ENCODE results near the gene SPACA7.

The SPACA7 gene

DNA sequence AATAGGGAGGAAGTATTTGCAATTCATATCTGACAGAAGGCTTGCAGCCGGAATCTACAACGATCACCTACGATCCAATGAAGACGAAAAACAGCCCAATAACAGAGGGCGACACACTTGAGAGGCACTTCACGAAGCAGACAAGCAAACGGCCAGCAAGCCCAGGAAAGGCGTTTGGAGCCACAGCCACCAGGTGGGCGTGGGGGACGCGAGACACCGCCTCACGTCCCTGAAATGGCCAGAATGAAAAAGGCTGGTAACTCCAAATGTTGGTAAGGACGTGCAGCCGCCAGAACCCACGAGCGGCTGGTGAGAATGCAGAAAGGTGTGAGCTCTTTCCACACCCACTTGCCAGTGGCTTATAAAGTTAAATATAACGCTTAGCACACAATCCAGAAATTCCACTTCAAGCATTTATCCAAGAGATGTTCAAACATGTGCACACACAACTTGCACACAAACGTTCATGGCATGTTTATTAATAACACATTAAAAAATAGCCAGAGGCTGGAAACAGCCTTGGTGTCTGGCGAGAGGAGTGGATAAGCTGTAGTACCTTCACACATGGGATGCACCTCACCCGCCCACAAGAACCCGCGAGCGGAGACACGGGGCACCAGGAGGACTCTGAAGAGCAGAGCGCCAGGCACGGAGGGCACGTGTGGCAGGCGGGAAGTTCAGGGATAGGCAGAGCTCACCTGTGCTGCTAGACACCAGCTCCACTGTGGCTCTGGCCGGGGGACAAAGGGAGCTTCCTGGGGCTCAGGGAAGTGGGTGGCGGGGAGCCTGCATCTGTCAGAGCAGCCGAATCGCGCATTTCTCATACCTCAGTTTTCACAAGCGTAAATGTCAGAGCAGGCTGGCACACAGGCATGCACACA lies 89.3 kb downstream of the SPACA7 start:
- no peak for DNase-seq (ENCODE audit: low read depth)

DNA sequence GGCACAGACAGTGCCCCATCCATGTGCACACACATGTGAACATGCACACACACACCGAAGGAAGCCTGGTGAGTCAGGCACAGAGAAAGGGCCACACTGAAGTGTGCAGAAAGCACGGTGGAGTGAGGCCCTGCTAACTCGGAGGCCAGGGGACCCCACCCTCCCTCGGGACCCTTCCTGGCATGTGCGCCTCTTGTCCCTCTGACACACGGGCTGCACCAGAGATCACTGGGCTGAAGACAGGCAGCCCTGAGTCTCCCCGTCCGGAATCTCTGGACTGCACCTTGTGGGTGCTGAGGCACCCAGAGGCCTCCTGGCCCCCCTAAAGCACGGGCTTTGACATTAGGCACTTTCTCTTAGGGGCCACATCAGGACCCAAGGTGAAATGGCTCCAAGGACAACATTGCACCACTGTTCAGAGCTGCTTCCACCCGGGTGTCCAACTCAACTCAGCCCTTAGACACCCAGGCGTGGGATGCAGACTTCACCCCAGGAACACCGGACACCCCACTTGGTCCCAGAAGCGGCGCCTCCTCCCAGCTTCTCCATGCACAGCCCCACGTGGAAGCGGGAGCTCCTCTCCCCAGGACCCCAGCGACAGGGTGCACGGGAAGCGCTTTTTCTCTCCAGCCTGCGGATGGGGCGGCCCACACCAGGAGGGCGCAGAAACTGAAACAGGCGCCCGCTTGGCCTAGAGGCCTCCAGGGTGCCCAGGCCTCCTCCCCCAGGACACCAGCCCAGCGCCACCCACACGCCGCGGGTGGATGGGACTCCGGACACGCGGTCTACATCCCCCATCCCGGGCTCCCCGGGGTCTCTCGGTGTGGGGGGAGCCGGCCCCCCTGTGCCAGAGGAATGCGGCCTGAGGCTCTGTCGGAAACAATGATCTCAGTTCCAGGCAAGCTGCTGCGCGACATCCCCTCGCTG lies 90.2 kb downstream of the SPACA7 start:
- no peak for DNase-seq (ENCODE audit: low read depth)

DNA sequence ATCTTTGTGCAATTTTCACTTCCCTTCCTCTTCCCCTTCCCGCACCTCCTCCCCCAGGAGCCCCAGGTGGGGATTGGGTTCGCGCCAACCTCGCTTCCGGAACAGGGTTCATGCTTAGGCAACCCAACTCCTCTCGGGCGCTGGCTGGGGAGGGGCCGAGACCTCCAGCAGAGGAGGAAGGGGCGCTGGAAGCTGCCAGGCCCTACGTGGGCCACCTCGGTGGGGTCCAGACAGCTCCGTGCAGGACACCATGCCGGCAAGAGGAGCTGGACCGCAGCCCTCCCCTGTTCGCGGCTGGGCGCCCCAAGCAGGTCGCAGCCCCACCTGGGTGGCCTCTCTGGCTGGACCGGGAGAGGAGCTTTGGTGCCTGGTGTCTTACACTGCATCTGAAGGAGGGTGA lies 91.1 kb downstream of the SPACA7 start:
- no peak for DNase-seq (ENCODE audit: low read depth)

DNA sequence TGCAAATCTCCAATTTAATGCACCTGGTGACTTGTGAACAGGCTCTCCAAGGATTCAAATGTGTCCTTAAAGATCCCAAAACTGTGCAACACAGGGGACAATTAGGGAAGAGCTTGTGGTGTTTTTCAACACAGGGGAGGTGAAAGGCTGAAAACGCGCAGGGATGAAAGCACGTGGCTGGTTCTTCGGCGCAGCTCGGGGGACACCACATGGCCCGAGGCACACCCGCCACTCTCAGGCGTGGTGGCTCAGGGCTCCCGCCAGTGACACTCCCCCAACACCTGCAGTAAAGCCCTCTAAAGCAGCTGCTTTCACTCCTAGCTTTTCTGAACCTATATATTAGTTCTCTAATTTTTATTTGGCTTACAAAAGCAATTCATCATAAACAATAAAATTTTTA lies 91.9 kb downstream of the SPACA7 start:
- DNase-seq (ENCODE audit: low read depth), result no peak

DNA sequence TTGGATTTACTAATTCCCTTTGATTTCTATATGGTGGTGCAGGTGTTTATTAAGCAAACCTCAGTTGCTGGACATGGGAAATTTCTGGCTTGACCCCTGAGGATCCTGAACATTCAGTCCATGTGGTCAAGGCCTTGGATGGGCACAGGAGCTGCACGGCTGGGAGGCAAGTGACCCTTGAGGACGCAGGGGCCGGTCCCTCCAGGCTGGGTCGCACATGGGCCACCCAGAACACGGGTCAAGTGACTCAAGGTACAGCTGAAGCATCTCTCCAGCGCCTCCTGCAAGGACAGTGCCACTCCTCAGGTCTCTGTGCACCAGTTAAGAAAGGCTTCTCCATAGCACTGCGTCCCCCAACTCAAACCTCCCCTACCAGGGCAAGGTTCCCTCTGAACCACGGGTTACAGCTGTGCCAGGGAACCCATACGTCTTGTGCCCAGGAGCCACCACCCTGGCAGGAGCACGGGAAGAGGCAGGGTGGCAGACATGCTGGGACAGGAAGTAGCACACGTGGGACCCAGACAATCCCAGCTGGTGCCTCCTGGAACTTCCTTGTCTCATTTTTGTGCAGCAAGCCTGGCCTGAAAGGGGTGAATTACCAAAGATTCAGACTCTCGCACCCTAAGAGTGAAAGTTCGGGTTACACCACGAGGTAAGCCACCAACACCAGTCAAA lies 93.1 kb downstream of the SPACA7 start:
- DNase-seq (ENCODE audit: low read depth), result no peak

DNA sequence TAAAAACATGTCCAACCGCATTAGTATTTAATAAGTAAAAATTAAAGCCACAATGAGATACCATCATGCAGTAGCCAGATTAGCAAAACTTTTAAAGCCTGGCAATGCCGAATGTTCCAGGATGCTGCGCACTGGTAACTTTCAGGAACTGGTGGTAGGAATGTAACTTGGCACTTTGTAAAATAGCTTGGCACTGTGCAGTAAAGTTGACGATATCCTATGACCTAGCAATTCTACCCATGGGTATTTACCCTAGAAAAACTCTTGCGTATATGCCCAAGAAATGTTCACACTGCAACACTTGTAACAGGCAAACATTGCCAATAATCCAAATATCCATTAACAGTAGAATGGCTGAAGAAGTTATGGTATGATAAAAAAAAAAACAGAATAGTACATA lies 97.7 kb downstream of the SPACA7 start:
- no peak for DNase-seq (ENCODE audit: low read depth)

DNA sequence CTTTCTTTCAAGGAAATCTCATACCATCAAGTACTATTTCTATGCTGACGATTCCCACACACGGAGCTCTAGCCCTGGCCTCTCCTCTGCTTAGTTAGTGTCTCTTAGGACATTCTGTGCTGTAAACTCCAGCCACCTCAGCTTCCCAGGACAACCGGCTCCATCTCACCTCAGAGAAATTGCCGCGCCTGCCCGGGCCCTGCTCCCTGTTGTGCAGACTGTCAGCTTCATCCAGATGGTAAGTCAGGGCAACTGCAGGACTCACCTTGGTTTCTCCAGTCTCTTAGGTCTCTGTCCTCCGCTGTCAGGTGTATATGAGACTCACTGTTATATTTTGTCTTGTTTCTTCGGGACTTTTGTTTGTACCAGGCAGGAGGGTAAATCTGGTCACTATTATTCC lies 98.7 kb downstream of the SPACA7 start:
- no peak for DNase-seq (ENCODE audit: low read depth)

DNA sequence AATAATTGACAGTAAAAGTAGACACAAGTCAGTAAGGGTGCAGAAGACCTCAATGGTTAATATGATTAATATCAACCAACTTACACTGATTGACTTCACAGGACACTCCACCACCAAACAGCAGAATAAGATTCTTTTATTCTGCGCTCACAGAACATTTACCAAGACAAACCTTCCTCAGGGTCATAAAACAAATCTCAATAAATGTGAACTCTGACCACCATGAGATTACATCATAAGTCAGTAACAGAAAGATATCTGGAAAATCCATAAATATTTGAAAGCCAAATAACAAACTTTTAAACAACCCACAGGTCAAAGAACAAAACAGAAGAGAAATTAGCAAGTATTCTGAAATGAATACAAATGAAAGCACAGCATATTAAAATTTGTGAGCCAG lies 99.7 kb downstream of the SPACA7 start:
- no peak for DNase-seq (ENCODE audit: low read depth)

DNA sequence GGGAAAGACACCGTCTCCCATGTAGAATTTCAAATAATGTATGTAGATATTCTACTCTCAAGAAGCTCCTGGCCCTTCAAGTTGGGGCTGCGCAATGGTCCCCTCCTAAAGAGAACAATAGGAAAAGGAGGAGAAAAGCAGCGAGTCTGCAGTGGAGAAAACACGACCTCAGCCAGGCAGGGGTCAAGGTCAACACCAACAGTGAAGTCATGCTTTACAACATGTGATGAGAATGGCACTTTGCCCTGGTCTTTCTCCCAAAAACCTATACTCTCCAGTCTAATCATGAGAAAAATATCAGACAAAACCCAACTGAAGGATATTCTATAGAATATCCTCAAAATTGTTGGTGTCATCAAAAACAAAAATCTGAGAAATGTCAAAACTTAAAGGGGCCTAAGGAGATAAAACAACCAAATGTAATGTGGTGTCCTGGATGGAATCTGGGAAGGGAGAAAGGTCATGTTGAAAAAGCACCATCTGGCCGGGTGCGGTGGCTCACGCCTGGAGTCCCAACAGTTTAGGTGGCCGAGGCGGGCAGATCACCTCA lies 101.0 kb downstream of the SPACA7 start:
- no peak for DNase-seq (ENCODE audit: low read depth)

DNA sequence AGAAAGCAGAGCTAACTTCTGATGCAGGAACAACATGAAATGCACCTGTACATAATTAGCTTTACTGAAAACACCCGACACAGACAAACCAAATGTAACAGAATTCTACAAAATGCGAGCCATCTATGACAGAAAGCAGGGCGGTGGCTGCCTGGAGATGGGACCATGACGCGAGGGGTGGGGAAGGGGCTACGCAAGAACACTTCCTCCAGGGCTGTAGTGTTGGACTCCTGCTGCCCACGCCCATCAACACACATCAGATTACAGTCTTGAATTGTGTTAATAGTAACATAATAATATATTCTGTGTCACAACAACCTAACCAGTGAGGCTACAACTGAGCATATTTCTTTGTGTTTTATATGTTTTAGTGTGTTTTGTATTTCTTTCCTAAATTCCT lies 103.2 kb downstream of the SPACA7 start:
- no peak for DNase-seq (ENCODE audit: low read depth)

DNA sequence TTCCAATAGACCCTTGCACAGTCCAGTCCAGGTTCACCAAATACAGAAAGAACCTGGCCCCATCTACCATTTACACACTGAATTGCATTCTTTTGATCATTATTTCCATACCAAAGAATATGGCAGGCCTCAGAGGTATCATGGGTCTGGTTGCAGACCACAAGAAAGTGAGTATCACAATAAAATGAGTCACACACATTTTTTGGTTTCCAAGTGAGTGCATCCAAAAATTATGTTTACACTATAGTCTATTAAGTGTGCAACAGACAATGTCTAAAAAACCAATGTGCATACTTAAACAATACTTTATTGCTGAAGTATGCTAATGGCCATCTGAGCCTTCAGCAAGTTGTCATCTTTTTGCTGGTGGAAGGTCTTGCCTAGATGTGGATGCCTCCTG lies 105.3 kb downstream of the SPACA7 start:
- DNase-seq (ENCODE audit: low read depth), result no peak

DNA sequence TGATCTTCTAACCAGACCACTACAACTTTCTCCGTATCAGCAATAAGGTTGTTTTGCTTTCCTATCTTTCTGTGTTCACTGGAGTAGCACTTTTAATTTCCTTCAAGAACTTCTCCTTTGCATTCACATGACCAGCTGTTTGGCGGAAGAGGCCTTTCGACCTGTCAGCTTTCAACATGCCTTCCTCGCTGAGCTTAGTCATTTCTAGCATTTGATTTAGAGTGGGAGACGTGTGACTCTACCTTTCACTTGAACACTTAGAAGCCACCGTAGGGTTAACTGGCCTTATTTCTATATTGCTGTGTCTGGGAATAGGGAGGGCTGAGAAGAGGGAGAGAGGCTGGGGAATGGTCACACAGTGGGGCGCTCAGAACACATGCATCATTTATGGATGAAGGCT lies 107.1 kb downstream of the SPACA7 start:
- DNase-seq (ENCODE audit: low read depth), result no peak

Measured in activated T-helper 1 cell treated with Interleukin-2 at 50 U/mL for 16 hours (primary cell).